Heart left ventricle (tissue), 13 donors: Measurements from ENCODE around the gene PRDM16.

ENCODE experiments used
- POLR2A ChIP-seq, 2 donors: fragments of 450-650 bp; IDR thresholded peaks; one replicate each; pipeline ENCODE4 v1.6.1; 2017; ENCODE audit warnings: antibody characterized with exemption in 2 of 2, mild to moderate bottlenecking in 2 of 2, moderate library complexity in 2 of 2
- TF ChIP-seq, protein P1 (sequence below), 12 donors: fragments of 200-600 bp; sonication (generic) in 4 of 12; IDR thresholded peaks; one replicate each; pipeline versions ENCODE4 v1.5.0 to v1.8.0; 2018 to 2022; ENCODE audit warnings: antibody characterized with exemption in 12 of 12, mild to moderate bottlenecking in 5 of 12
- donor health status: ischemic (EF 13 %, LVEDD 7.1; RV severe dilation, severe dysfunction).
- donor health status: DM: no; HTN: yes; CAD: no.
- donor health status: DM: no; HTN: no; CAD: no.
- donor health status: ischemic (EF 25% LVEDD 6.9; RV normal size, moderate dysfunction).
- donor health status: ischemic (EF 25% LVEDD 5.7; RV mildly dilated, moderate dysfunction).
- donor health status: ischemic (EF 35%, LVEDD 5.7; RV mildly dilated, moderate dysfunction).
- donor health status: nonischemic (EF 11% LVEDD 7.7; RV severe dilation, severe dysfunction).
- donor health status: DM: yes; HTN: yes; CAD: no.
- donor health status: PGD.
- donor health status: ischemic (EF 29% LVEDD 5.4; RV normal size, mild dysfunction).
- donor health status: nonischemic (EF 23%, LVEDD 6.1; RV moderate dilation, normal function).

DNA sequence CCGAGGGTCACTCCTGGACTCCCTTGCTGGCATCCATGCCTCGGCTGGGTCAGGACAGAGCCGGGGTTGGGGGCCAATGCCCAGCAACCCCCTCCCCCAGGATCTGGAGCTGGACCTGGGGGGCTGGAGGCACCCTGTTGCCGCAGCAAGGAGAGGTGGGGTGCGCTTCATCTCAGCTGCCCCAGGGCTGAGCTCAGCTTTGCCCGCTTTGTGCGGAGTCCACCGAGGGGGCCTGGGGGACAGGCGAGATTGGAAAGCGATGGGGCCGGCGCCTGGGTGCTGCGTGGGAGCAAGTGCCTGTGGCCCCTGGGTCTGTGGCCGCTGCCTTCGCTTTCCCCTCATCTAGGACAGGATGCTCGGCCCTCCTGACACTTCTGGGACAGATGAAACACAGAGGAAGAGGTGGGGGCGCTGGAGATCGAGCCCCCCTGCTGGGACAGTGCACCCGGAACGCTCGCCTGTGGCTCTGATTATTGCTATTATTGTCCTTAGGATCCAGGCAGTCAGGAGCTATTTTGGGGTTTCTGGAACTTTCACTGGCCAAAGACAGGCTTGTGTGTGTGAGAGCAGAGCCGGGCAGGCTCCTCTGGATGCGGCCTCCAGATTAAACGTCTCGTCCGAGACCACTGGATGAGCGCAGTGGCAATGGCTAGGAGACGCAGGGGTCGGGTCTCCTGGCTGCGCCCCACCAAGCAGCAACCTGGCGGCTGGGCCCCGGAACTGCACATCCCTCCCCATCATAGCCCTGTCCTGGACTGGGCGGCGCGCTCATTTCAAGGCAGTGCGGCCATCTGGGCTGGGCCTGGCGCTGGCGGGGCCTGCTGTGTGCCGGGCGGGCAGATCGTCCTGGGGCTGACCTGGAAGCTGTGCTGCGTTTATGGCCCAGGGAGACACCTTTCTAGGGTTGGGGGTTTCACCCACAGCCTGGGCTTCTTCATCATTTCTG lies 13.8 kb downstream of the PRDM16 start:
- no peak for TF ChIP-seq POLR2A (IDR thresholded peaks at IDR 0.05)
- TF ChIP-seq, protein P1, sequence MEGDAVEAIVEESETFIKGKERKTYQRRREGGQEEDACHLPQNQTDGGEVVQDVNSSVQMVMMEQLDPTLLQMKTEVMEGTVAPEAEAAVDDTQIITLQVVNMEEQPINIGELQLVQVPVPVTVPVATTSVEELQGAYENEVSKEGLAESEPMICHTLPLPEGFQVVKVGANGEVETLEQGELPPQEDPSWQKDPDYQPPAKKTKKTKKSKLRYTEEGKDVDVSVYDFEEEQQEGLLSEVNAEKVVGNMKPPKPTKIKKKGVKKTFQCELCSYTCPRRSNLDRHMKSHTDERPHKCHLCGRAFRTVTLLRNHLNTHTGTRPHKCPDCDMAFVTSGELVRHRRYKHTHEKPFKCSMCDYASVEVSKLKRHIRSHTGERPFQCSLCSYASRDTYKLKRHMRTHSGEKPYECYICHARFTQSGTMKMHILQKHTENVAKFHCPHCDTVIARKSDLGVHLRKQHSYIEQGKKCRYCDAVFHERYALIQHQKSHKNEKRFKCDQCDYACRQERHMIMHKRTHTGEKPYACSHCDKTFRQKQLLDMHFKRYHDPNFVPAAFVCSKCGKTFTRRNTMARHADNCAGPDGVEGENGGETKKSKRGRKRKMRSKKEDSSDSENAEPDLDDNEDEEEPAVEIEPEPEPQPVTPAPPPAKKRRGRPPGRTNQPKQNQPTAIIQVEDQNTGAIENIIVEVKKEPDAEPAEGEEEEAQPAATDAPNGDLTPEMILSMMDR (IDR thresholded peaks at IDR 0.05): no peak
